ENCODE measurements around the gene TRIM27. TPM values are rescaled to one million over a fixed set of nuclear protein-coding genes. Genes with fewer than 3 reads are reported as not detected.
"Not testable (repeated sequence)": the region's sequence is repeated elsewhere in the genome, so short reads cannot be mapped to it uniquely, and the experiment has no call there.

TRIM27 gene
- total RNA-seq (100 to 1,000 TPM; 102 to 108 TPM), polyA plus RNA-seq (10 to 100 TPM; 51.6 to 64.6 TPM)

GRCh38 chr6:28923318-28924102 lies at the start of gene TRIM27:
TRIM27 (minus strand) TSS chr6:28923985; CDS start chr6:28923632, 353 bp downstream.
- DNase-seq: peak; percentile 76 to 84 (median 78)
- ChIA-PET CTCF (ENCODE audit: partially characterized antibody) (interaction anchor here (0.9 to 4.9 kb wide), 17 partner anchors 8 to 93 kb away, joined by 3 to 34 read pairs (median 4); no protein-coding TSS in a partner anchor), POLR2A (ENCODE audit: partially characterized antibody) (interaction anchor here (0.7 to 4.5 kb wide), 35 partner anchors 9 to 1444 kb away, joined by 3 to 133 read pairs (median 5); partner anchors contain the start of genes ZNF311 and ZSCAN26)
- no peaks in the 10 kb centered on the region for H3K27me3 ChIP-seq (ENCODE audit: insufficient read depth, low read length)
- peaks cover 46% of the 10 kb centered on the region for H3K4me1 ChIP-seq (ENCODE audit: insufficient read depth, low read length)
- peaks cover 0 to 2% of the 10 kb centered on the region in 2 donors for H3K27me3 Mint-ChIP-seq
- no peaks in the 10 kb centered on the region for H3K9me3 ChIP-seq (ENCODE audit: control insufficient read depth in 1 of 2, low read length in 2 of 2)
- H3K4me3 Mint-ChIP-seq: peak within 1 kb of the TSS; percentile 92 to 98 (median 95)
- H3K4me3 ChIP-seq (ENCODE audit: low read length in 2 of 2): peak within 1 kb of the TSS; percentile 82 to 91
- intact Hi-C loops (cut with micrococcal nuclease): loop anchor here (1.0 kb wide), 7 partner anchors 8 to 93 kb away; no protein-coding TSS in a partner anchor
- H3K4me1 Mint-ChIP-seq: peaks cover 30 to 49% (median 41%) of the 10 kb centered on the region in 4 donors
- no peaks in the 10 kb centered on the region for H3K9me3 Mint-ChIP-seq
- H3K36me3 ChIP-seq (ENCODE audit: insufficient read depth, low read length): peaks cover 28% of the 10 kb centered on the region
- peak within 1 kb of the TSS; percentile 86 to 96 (median 94) for H3K27ac Mint-ChIP-seq
- peak within 1 kb of the TSS; percentile 82 for H3K27ac ChIP-seq (ENCODE audit: low read depth, low read length)
- H3K36me3 Mint-ChIP-seq: peaks cover 31 to 39% of the 10 kb centered on the region in 2 donors

- CTCF ChIA-PET (ENCODE audit: partially characterized antibody); H3K4me1 Mint-ChIP-seq: not testable (repeated sequence)
These were observed 46.3 kb upstream of the TRIM27 start for GRCh38 chr6:28970056-28970455.

GRCh38 chr6:28969129-28969528 lies 45.3 kb upstream of the TRIM27 start:
- H3K36me3 Mint-ChIP-seq: peaks cover 1 to 16% of the 10 kb centered on the region in 2 donors
- Histone ChIP-seq H3K4me3 (ENCODE audit: low read length in 2 of 2) (no peak overlapping the region), H3K27ac (ENCODE audit: low read depth, low read length) (no peak overlapping the region), H3K4me1 (ENCODE audit: insufficient read depth, low read length) (no peaks in the 10 kb centered on the region), H3K36me3 (ENCODE audit: insufficient read depth, low read length) (no peaks in the 10 kb centered on the region), H3K27me3 (ENCODE audit: insufficient read depth, low read length) (no peaks in the 10 kb centered on the region), H3K9me3 (ENCODE audit: control insufficient read depth in 1 of 2, low read length in 2 of 2) (peaks cover 0 to 5% of the 10 kb centered on the region in 2 donors)
- H3K27ac Mint-ChIP-seq: no peak overlapping the region
- no peak overlapping the region for H3K4me3 Mint-ChIP-seq
- H3K9me3 Mint-ChIP-seq: peaks cover 0 to 32% (median 16%) of the 10 kb centered on the region in 8 donors
- intact Hi-C loops (cut with micrococcal nuclease): no loop called here
- ChIA-PET POLR2A (ENCODE audit: partially characterized antibody) (no interaction called here), CTCF (ENCODE audit: partially characterized antibody) (no interaction called here)
- H3K4me1 Mint-ChIP-seq: no peaks in the 10 kb centered on the region
- peaks cover 5 to 13% of the 10 kb centered on the region in 2 donors for H3K27me3 Mint-ChIP-seq
- DNase-seq: no peak

More at GRCh38 chr6:28970056-28970455, 46.3 kb upstream of the TRIM27 start:
- H3K27ac ChIP-seq (ENCODE audit: low read depth, low read length); H3K4me3 ChIP-seq (ENCODE audit: low read length in 2 of 2); H3K27ac Mint-ChIP-seq; DNase-seq; H3K4me3 Mint-ChIP-seq; intact Hi-C loops (cut with micrococcal nuclease); H3K9me3 ChIP-seq (ENCODE audit: control insufficient read depth in 1 of 2, low read length in 2 of 2); H3K27me3 ChIP-seq (ENCODE audit: insufficient read depth, low read length); H3K4me1 ChIP-seq (ENCODE audit: insufficient read depth, low read length); POLR2A ChIA-PET (ENCODE audit: partially characterized antibody); H3K36me3 ChIP-seq (ENCODE audit: insufficient read depth, low read length): not testable (repeated sequence)
- Mint-ChIP-seq H3K9me3 (peaks cover 0 to 32% (median 16%) of the 10 kb centered on the region in 8 donors), H3K36me3 (peaks cover 1 to 16% of the 10 kb centered on the region in 2 donors), H3K27me3 (peaks cover 6 to 15% of the 10 kb centered on the region in 2 donors)

GRCh38 chr6:28968476-28968875 lies 44.7 kb upstream of the TRIM27 start:
- Histone ChIP-seq H3K27ac (ENCODE audit: low read depth, low read length) (no peak overlapping the region), H3K27me3 (ENCODE audit: insufficient read depth, low read length) (no peaks in the 10 kb centered on the region), H3K4me3 (ENCODE audit: low read length in 2 of 2) (no peak overlapping the region), H3K9me3 (ENCODE audit: control insufficient read depth in 1 of 2, low read length in 2 of 2) (peaks cover 0 to 5% of the 10 kb centered on the region in 2 donors), H3K36me3 (ENCODE audit: insufficient read depth, low read length) (no peaks in the 10 kb centered on the region), H3K4me1 (ENCODE audit: insufficient read depth, low read length) (no peaks in the 10 kb centered on the region)
- no peak overlapping the region for H3K27ac Mint-ChIP-seq
- H3K4me1 Mint-ChIP-seq: no peaks in the 10 kb centered on the region
- ChIA-PET POLR2A (ENCODE audit: partially characterized antibody) (no interaction called here), CTCF (ENCODE audit: partially characterized antibody) (no interaction called here)
- peaks cover 7 to 15% of the 10 kb centered on the region in 2 donors for H3K27me3 Mint-ChIP-seq
- DNase-seq: no peak
- intact Hi-C loops (cut with micrococcal nuclease): no loop called here
- peaks cover 1 to 16% of the 10 kb centered on the region in 2 donors for H3K36me3 Mint-ChIP-seq
- peaks cover 0 to 32% (median 16%) of the 10 kb centered on the region in 8 donors for H3K9me3 Mint-ChIP-seq
- H3K4me3 Mint-ChIP-seq: no peak overlapping the region

GRCh38 chr6:28965706-28966105 lies 41.9 kb upstream of the TRIM27 start:
- peaks cover 12 to 16% of the 10 kb centered on the region in 2 donors for H3K27me3 Mint-ChIP-seq
- H3K4me1 Mint-ChIP-seq: no peaks in the 10 kb centered on the region
- peaks cover 1 to 16% of the 10 kb centered on the region in 2 donors for H3K36me3 Mint-ChIP-seq
- ChIA-PET CTCF (ENCODE audit: partially characterized antibody) (interaction anchor here (0.7 kb wide), 1 partner anchor 127 kb away, joined by 3 read pairs; no protein-coding TSS in a partner anchor), POLR2A (ENCODE audit: partially characterized antibody) (no interaction called here)
- Histone ChIP-seq H3K36me3 (ENCODE audit: insufficient read depth, low read length) (no peaks in the 10 kb centered on the region), H3K4me1 (ENCODE audit: insufficient read depth, low read length) (no peaks in the 10 kb centered on the region), H3K27ac (ENCODE audit: low read depth, low read length) (no peak overlapping the region), H3K27me3 (ENCODE audit: insufficient read depth, low read length) (no peaks in the 10 kb centered on the region), H3K4me3 (ENCODE audit: low read length in 2 of 2) (no peak overlapping the region), H3K9me3 (ENCODE audit: control insufficient read depth in 1 of 2, low read length in 2 of 2) (peaks cover 0 to 5% of the 10 kb centered on the region in 2 donors)
- intact Hi-C loops (cut with micrococcal nuclease): no loop called here
- peaks cover 0 to 32% (median 16%) of the 10 kb centered on the region in 8 donors for H3K9me3 Mint-ChIP-seq
- no peak for DNase-seq
- H3K27ac Mint-ChIP-seq: no peak overlapping the region
- no peak overlapping the region for H3K4me3 Mint-ChIP-seq

GRCh38 chr6:28960846-28961500 lies 37.2 kb upstream of the TRIM27 start:
- Mint-ChIP-seq H3K9me3 (peaks cover 0 to 2% (median 0%) of the 10 kb centered on the region in 8 donors), H3K27ac (no peak overlapping the region), H3K27me3 (peaks cover 14 to 22% of the 10 kb centered on the region in 2 donors), H3K36me3 (no peaks in the 10 kb centered on the region), H3K4me1 (no peaks in the 10 kb centered on the region), H3K4me3 (no peak overlapping the region)
- POLR2A ChIA-PET (ENCODE audit: partially characterized antibody): interaction anchor here (1.8 kb wide), 1 partner anchor 65 kb away, joined by 4 read pairs; no protein-coding TSS in a partner anchor
- DNase-seq: no peak
- H3K36me3 ChIP-seq (ENCODE audit: insufficient read depth, low read length): no peaks in the 10 kb centered on the region
- no peak overlapping the region for H3K27ac ChIP-seq (ENCODE audit: low read depth, low read length)
- no peak overlapping the region for H3K4me3 ChIP-seq (ENCODE audit: low read length in 2 of 2)
- peaks cover 4% of the 10 kb centered on the region for H3K27me3 ChIP-seq (ENCODE audit: insufficient read depth, low read length)
- no peaks in the 10 kb centered on the region for H3K4me1 ChIP-seq (ENCODE audit: insufficient read depth, low read length)
- CTCF ChIA-PET (ENCODE audit: partially characterized antibody): no interaction called here
- intact Hi-C loops (cut with micrococcal nuclease): no loop called here
- no peaks in the 10 kb centered on the region for H3K9me3 ChIP-seq (ENCODE audit: control insufficient read depth in 1 of 2, low read length in 2 of 2)

Measured in CD4-positive, alpha-beta memory T cell (primary cell).